Measurements from ENCODE around the gene LUC7L3. TPM values are rescaled to one million over a fixed set of nuclear protein-coding genes. Genes with fewer than 3 reads are reported as not detected.

Gene LUC7L3
- total RNA-seq, 1 experiment from 2014 or later, result 136 TPM

DNA sequence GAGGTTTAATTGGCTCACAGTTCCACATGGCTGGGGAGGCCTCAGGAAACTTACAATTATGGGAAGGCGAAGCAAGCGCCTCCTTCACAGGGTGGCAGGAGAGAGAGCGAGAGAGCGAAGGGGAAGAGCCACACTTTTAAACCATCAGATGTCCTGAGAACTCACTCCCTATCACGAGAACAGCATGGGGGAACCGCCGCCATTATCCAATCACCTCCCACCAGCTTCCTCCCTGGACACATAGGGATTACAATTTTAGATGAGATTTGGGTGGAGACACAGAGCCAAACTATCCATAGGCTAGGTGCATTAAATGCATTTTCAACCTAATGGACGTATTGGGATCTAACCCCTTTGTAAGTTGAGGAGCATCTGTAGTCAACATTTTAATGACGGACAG lies 6.8 kb upstream of the LUC7L3 start:
- BruUV-seq (replicated peaks), result no TSS peak
- TF ChIP-seq, protein P1, sequence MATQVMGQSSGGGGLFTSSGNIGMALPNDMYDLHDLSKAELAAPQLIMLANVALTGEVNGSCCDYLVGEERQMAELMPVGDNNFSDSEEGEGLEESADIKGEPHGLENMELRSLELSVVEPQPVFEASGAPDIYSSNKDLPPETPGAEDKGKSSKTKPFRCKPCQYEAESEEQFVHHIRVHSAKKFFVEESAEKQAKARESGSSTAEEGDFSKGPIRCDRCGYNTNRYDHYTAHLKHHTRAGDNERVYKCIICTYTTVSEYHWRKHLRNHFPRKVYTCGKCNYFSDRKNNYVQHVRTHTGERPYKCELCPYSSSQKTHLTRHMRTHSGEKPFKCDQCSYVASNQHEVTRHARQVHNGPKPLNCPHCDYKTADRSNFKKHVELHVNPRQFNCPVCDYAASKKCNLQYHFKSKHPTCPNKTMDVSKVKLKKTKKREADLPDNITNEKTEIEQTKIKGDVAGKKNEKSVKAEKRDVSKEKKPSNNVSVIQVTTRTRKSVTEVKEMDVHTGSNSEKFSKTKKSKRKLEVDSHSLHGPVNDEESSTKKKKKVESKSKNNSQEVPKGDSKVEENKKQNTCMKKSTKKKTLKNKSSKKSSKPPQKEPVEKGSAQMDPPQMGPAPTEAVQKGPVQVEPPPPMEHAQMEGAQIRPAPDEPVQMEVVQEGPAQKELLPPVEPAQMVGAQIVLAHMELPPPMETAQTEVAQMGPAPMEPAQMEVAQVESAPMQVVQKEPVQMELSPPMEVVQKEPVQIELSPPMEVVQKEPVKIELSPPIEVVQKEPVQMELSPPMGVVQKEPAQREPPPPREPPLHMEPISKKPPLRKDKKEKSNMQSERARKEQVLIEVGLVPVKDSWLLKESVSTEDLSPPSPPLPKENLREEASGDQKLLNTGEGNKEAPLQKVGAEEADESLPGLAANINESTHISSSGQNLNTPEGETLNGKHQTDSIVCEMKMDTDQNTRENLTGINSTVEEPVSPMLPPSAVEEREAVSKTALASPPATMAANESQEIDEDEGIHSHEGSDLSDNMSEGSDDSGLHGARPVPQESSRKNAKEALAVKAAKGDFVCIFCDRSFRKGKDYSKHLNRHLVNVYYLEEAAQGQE (IDR thresholded peaks at IDR 0.05; ENCODE audit: insufficient read depth in 1 of 2, low read depth in 2 of 2, low read length in 1 of 2), result no peak
- no peak for TF ChIP-seq SIN3A (IDR thresholded peaks at IDR 0.05; ENCODE audit: borderline replicate concordance, insufficient read depth, low read depth, low read length)
- TF ChIP-seq, protein P2, sequence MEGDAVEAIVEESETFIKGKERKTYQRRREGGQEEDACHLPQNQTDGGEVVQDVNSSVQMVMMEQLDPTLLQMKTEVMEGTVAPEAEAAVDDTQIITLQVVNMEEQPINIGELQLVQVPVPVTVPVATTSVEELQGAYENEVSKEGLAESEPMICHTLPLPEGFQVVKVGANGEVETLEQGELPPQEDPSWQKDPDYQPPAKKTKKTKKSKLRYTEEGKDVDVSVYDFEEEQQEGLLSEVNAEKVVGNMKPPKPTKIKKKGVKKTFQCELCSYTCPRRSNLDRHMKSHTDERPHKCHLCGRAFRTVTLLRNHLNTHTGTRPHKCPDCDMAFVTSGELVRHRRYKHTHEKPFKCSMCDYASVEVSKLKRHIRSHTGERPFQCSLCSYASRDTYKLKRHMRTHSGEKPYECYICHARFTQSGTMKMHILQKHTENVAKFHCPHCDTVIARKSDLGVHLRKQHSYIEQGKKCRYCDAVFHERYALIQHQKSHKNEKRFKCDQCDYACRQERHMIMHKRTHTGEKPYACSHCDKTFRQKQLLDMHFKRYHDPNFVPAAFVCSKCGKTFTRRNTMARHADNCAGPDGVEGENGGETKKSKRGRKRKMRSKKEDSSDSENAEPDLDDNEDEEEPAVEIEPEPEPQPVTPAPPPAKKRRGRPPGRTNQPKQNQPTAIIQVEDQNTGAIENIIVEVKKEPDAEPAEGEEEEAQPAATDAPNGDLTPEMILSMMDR (IDR thresholded peaks at IDR 0.05), result no peak
- TF ChIP-seq POLR2AphosphoS5 (IDR thresholded peaks at IDR 0.05; ENCODE audit: low read depth, low read length), result no peak
- no peak for TF ChIP-seq TCF7L2 (IDR thresholded peaks at IDR 0.05; ENCODE audit: low read depth, low read length)
- intact Hi-C loops (cut with micrococcal nuclease; ENCODE audit: unreplicated experiment) (no loop called here), in situ Hi-C loops (cut with HindIII; ENCODE audit: low pct_unique_long_range_greater_than_20kb, low sequenced_read_pairs) (no loop called here)
- Histone ChIP-seq H3K27me3 (ENCODE audit: control insufficient read depth, insufficient read depth, low read length) (no peaks in the 10 kb centered on the region), H3K9me3 (ENCODE audit: control insufficient read depth, insufficient read depth, low read depth, low read length) (no peaks in the 10 kb centered on the region), H3K36me3 (ENCODE audit: control insufficient read depth, insufficient read depth, low read length) (peaks cover 3% of the 10 kb centered on the region; the same call in 1 of the 2 replicates), H3K27ac (ENCODE audit: low read length) (no peak overlapping the region), H3K4me1 (ENCODE audit: control insufficient read depth, insufficient read depth, low read length) (peaks cover 14% of the 10 kb centered on the region), H3K4me3 (ENCODE audit: low read depth in 2 of 2, low read length in 2 of 2) (no peak overlapping the region)
- DNase-seq (ENCODE audit: low read depth, low spot score), result no peak
- ATAC-seq, result no peak
- ChIA-PET CTCF (no interaction called here), POLR2A (no interaction called here)

DNA sequence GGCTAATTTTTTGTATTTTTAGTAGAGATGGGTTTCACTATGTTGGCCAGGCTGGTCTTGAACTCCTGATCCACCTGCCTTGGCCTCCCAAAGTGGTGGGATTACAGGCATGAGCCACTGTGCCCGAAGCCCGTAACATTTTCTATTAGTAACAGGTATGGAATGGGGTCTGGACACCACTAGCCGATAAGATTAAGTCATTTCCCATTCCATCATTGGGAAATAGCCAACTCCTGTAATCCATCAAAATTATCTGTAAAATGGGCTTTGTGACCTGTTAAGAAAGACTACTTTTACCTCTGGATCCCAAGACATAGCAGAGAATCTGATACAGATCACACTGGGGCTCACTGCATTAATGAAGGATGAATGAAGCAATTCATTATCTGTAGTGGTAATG lies 3.9 kb upstream of the LUC7L3 start:
- H3K27ac ChIP-seq (ENCODE audit: low read length), result no peak overlapping the region
- no TSS peak for BruUV-seq (replicated peaks)
- intact Hi-C loops (cut with micrococcal nuclease; ENCODE audit: unreplicated experiment) (no loop called here), in situ Hi-C loops (cut with HindIII; ENCODE audit: low pct_unique_long_range_greater_than_20kb, low sequenced_read_pairs) (no loop called here)
- ChIA-PET CTCF (no interaction called here), POLR2A (no interaction called here)
- no peak overlapping the region for H3K4me3 ChIP-seq (ENCODE audit: low read depth in 2 of 2, low read length in 2 of 2)
- ATAC-seq (no peak), DNase-seq (ENCODE audit: low read depth, low spot score) (no peak)
- no peaks in the 10 kb centered on the region for H3K9me3 ChIP-seq (ENCODE audit: control insufficient read depth, insufficient read depth, low read depth, low read length)
- H3K4me1 ChIP-seq (ENCODE audit: control insufficient read depth, insufficient read depth, low read length), result no peaks in the 10 kb centered on the region
- H3K27me3 ChIP-seq (ENCODE audit: control insufficient read depth, insufficient read depth, low read length), result no peaks in the 10 kb centered on the region
- H3K36me3 ChIP-seq (ENCODE audit: control insufficient read depth, insufficient read depth, low read length), result peaks cover 9% of the 10 kb centered on the region; the same call in 1 of the 2 replicates
- no peak for TF ChIP-seq SIN3A (IDR thresholded peaks at IDR 0.05; ENCODE audit: borderline replicate concordance, insufficient read depth, low read depth, low read length)
- no peak for TF ChIP-seq TCF7L2 (IDR thresholded peaks at IDR 0.05; ENCODE audit: low read depth, low read length)
- TF ChIP-seq, protein P2 (IDR thresholded peaks at IDR 0.05), result no peak
- TF ChIP-seq, protein P1 (IDR thresholded peaks at IDR 0.05; ENCODE audit: insufficient read depth in 1 of 2, low read depth in 2 of 2, low read length in 1 of 2), result no peak
- no peak for TF ChIP-seq POLR2AphosphoS5 (IDR thresholded peaks at IDR 0.05; ENCODE audit: low read depth, low read length)

Data from Panc1 (cell line).